B cell (primary cell): ENCODE data around the gene MAML2.

Source experiments
- EZH2 ChIP-seq: IDR thresholded peaks from 2 replicates; pipeline ENCODE4 v1.6.1; 2012; ENCODE audit warnings: borderline replicate concordance, low read depth, mild to moderate bottlenecking, moderate library complexity, low read length; ENCODE audit not compliant: insufficient read depth, poor library complexity, severe bottlenecking
- TF ChIP-seq, protein P1 (sequence below): fragments of 200-600 bp; IDR thresholded peaks from one replicate; pipeline ENCODE4 v1.8.0; 2022; ENCODE audit warnings: antibody characterized with exemption, mild to moderate bottlenecking

DNA sequence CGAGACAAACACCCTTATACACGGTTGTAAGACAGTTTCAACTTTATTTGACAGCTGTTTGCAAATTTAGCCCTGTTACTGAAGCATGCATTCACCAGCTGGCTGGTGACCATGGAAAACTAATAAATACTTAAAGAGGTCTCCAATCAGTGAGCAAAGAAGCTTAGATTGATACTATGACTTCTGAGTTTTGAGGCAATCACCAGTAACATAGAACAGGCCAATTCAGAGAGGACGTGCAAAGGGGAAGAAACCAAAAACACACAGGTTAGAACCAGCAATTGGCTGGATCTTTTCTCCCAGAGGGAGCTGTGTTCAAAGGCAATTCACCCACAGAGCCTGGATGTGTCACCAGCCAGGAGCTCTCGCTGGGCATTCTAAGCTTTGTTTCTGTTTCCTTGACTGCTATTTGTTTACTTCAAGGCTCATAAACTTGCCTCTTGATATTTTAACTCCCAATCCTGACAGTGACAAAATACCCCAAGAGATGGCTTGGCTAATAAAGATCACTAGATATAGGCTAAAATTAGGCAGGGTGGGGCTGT lies 305.5 kb downstream of the MAML2 start:
- TF ChIP-seq, protein P1, sequence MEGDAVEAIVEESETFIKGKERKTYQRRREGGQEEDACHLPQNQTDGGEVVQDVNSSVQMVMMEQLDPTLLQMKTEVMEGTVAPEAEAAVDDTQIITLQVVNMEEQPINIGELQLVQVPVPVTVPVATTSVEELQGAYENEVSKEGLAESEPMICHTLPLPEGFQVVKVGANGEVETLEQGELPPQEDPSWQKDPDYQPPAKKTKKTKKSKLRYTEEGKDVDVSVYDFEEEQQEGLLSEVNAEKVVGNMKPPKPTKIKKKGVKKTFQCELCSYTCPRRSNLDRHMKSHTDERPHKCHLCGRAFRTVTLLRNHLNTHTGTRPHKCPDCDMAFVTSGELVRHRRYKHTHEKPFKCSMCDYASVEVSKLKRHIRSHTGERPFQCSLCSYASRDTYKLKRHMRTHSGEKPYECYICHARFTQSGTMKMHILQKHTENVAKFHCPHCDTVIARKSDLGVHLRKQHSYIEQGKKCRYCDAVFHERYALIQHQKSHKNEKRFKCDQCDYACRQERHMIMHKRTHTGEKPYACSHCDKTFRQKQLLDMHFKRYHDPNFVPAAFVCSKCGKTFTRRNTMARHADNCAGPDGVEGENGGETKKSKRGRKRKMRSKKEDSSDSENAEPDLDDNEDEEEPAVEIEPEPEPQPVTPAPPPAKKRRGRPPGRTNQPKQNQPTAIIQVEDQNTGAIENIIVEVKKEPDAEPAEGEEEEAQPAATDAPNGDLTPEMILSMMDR, result no peak
- TF ChIP-seq EZH2, result no peak
